ENCODE results near the gene EIF3C. TPM values are rescaled to one million over a fixed set of nuclear protein-coding genes. Genes with fewer than 3 reads are reported as not detected.
"Not testable (repeated sequence)": the region's sequence is repeated elsewhere in the genome, so short reads cannot be mapped to it uniquely, and the experiment has no call there.

The EIF3C gene
- total RNA-seq, 1 experiment from 2014 or later, result 680 TPM

DNA sequence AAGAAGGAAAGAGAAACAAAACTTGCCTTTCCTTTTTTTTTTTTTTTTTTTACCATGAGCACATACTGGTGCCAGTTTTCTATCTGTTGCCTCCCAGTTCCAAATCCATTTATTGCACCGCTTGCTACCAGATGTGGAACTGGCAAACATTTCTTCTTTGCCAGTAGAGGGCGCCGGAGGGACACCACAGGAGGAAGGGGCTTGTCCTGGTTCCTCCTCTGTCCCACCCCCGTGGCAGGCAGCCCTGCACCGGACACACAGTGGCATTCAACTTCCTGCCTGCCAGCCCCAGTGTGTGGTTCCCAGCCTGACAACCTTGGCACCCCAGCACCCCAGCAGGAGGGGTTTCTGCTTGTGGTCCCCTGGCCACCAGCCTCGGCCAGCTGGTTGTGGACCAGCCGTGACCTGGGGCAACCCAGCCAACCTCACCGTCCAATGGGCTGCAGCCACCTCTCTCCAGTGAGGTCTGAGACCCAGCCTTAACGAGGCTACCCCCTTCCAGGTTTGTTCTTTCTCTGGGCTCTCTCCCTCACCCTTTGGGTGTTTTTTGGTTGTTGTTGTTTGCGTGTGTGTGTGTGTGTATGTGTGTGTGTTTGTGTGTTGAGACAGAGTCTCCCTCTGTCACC is 22.8 kb upstream of the EIF3C start:
- H3K9ac ChIP-seq (ENCODE audit: low read length); H3K27ac ChIP-seq (ENCODE audit: low read depth, low read length); H3K9me3 ChIP-seq (ENCODE audit: control insufficient read depth in 1 of 2, insufficient read depth in 1 of 2, low read depth in 1 of 2, low read length in 2 of 2); H2AFZ ChIP-seq (ENCODE audit: low read depth, low read length, poor library complexity, severe bottlenecking); H3K27me3 ChIP-seq (ENCODE audit: insufficient read depth, low read length); CTCF ChIA-PET; H3K4me2 ChIP-seq (ENCODE audit: low read length); H3K36me3 ChIP-seq (ENCODE audit: control insufficient read depth in 1 of 2, insufficient read depth in 2 of 2, low read length in 2 of 2); H3K4me3 ChIP-seq (replicated peaks in 1 of 2; ENCODE audit: low read depth in 1 of 2, low read length in 2 of 2); H4K20me1 ChIP-seq (ENCODE audit: insufficient read depth); POLR2A ChIA-PET; intact Hi-C loops (cut with micrococcal nuclease); H3K9me2 ChIP-seq (ENCODE audit: insufficient read depth); DNase-seq (ENCODE audit: low read depth, low spot score); H3K4me1 ChIP-seq (ENCODE audit: control insufficient read depth in 1 of 2, insufficient read depth in 2 of 2, low read length in 2 of 2); BruUV-seq (replicated peaks); H3K79me2 ChIP-seq (ENCODE audit: insufficient read depth, low read length); RAD21 ChIA-PET (ENCODE audit: low non-redundant PET in 1 of 2, low total read pairs in 2 of 2, uncharacterized antibody in 2 of 2, unreplicated experiment in 2 of 2): not testable (repeated sequence)
- ATAC-seq, result peak; percentile 90

DNA sequence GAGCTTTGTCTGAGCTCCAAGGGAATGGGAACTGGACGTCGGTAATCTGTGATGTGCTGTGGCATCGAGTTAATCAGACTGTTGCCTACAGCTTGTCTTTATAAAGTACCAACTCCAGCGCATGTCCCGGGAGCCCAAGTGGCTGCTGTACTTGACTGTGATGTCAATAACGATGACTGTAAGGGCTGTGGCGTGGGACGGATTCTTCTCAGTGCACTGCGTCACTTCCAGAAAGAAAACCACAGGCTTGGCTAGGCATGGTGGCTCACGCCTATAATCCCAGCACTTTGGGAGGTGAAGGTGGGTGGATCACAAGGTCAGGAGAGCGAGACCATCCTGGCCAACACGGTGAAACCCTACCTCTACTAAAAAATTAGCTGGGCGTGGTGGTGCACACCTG is 21.8 kb upstream of the EIF3C start:
- H3K9me3 ChIP-seq (ENCODE audit: control insufficient read depth in 1 of 2, insufficient read depth in 1 of 2, low read depth in 1 of 2, low read length in 2 of 2); H3K79me2 ChIP-seq (ENCODE audit: insufficient read depth, low read length); H3K9ac ChIP-seq (ENCODE audit: low read length); ATAC-seq; H3K4me3 ChIP-seq (replicated peaks in 1 of 2; ENCODE audit: low read depth in 1 of 2, low read length in 2 of 2); H3K27me3 ChIP-seq (ENCODE audit: insufficient read depth, low read length); H3K36me3 ChIP-seq (ENCODE audit: control insufficient read depth in 1 of 2, insufficient read depth in 2 of 2, low read length in 2 of 2); RAD21 ChIA-PET (ENCODE audit: low non-redundant PET in 1 of 2, low total read pairs in 2 of 2, uncharacterized antibody in 2 of 2, unreplicated experiment in 2 of 2); H3K4me1 ChIP-seq (ENCODE audit: control insufficient read depth in 1 of 2, insufficient read depth in 2 of 2, low read length in 2 of 2); intact Hi-C loops (cut with micrococcal nuclease); H3K27ac ChIP-seq (ENCODE audit: low read depth, low read length); H3K4me2 ChIP-seq (ENCODE audit: low read length); CTCF ChIA-PET; H4K20me1 ChIP-seq (ENCODE audit: insufficient read depth); H3K9me2 ChIP-seq (ENCODE audit: insufficient read depth); POLR2A ChIA-PET; H2AFZ ChIP-seq (ENCODE audit: low read depth, low read length, poor library complexity, severe bottlenecking); DNase-seq (ENCODE audit: low read depth, low spot score): not testable (repeated sequence)
- BruUV-seq (replicated peaks), result TSS peak; percentile 80

DNA sequence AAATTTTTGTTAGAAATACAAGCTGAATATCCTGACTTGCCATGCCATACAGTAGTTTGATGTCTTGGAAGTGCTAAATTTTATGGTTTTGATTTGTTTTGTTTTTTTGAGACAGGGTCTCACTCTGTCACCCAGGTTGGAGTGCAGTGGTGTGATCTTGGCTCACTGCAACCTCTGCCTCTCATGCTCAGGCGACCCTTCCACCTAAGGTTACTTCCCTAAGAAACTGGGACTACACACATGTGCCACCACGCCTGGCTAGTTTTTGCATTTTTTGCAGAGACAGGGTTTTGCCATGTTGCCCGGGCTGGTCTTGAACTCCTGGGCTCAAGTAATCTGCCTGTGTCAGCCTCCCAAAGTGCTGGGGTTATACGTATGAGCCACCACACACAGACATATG is 19.5 kb upstream of the EIF3C start:
- H3K4me3 ChIP-seq (replicated peaks in 1 of 2; ENCODE audit: low read depth in 1 of 2, low read length in 2 of 2); H3K27ac ChIP-seq (ENCODE audit: low read depth, low read length); H3K9me2 ChIP-seq (ENCODE audit: insufficient read depth); H4K20me1 ChIP-seq (ENCODE audit: insufficient read depth); BruUV-seq (replicated peaks); ATAC-seq; DNase-seq (ENCODE audit: low read depth, low spot score); H3K36me3 ChIP-seq (ENCODE audit: control insufficient read depth in 1 of 2, insufficient read depth in 2 of 2, low read length in 2 of 2); H3K9ac ChIP-seq (ENCODE audit: low read length); RAD21 ChIA-PET (ENCODE audit: low non-redundant PET in 1 of 2, low total read pairs in 2 of 2, uncharacterized antibody in 2 of 2, unreplicated experiment in 2 of 2); CTCF ChIA-PET; H3K9me3 ChIP-seq (ENCODE audit: control insufficient read depth in 1 of 2, insufficient read depth in 1 of 2, low read depth in 1 of 2, low read length in 2 of 2); H3K4me1 ChIP-seq (ENCODE audit: control insufficient read depth in 1 of 2, insufficient read depth in 2 of 2, low read length in 2 of 2); H3K27me3 ChIP-seq (ENCODE audit: insufficient read depth, low read length); H2AFZ ChIP-seq (ENCODE audit: low read depth, low read length, poor library complexity, severe bottlenecking); H3K4me2 ChIP-seq (ENCODE audit: low read length); intact Hi-C loops (cut with micrococcal nuclease); H3K79me2 ChIP-seq (ENCODE audit: insufficient read depth, low read length); POLR2A ChIA-PET: not testable (repeated sequence)

DNA sequence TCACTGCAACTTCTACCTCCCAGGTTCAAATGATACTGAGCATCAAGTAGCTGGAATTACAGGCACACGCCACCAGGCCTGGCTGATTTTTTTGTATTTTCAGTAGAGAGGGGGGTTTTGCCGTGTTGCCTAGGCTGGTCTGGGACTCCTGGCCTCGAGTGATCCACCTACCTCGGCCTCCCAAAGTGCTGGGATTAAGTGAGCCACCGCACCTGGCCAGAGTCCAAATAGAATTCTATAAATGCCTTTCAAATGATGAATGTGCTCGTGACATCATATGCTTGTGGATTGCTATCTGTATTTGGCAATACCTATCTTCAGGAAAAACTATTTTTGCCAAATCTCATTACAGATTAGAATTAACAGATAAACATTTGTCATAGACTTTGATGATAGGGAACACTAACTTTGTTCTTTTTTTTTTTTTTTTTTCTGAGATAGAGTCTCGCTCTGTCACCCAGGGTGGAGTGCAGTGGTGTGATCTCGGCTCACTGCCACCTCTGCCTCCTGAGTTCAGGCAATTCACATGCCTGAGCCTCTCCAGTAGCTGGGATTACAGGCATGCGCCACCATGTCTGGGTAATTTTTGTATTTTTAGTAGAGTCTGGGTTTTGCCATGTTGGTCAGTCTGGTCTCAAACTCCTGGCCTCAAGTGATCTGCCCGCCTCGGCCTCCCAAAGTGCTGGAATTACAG is 17.9 kb upstream of the EIF3C start:
- ATAC-seq, result peak; percentile 76
- H3K4me1 ChIP-seq (ENCODE audit: control insufficient read depth in 1 of 2, insufficient read depth in 2 of 2, low read length in 2 of 2); H2AFZ ChIP-seq (ENCODE audit: low read depth, low read length, poor library complexity, severe bottlenecking); H3K4me2 ChIP-seq (ENCODE audit: low read length); H4K20me1 ChIP-seq (ENCODE audit: insufficient read depth); H3K4me3 ChIP-seq (replicated peaks in 1 of 2; ENCODE audit: low read depth in 1 of 2, low read length in 2 of 2); H3K79me2 ChIP-seq (ENCODE audit: insufficient read depth, low read length); H3K27me3 ChIP-seq (ENCODE audit: insufficient read depth, low read length); intact Hi-C loops (cut with micrococcal nuclease); CTCF ChIA-PET; BruUV-seq (replicated peaks); H3K9me3 ChIP-seq (ENCODE audit: control insufficient read depth in 1 of 2, insufficient read depth in 1 of 2, low read depth in 1 of 2, low read length in 2 of 2); H3K9ac ChIP-seq (ENCODE audit: low read length); POLR2A ChIA-PET; RAD21 ChIA-PET (ENCODE audit: low non-redundant PET in 1 of 2, low total read pairs in 2 of 2, uncharacterized antibody in 2 of 2, unreplicated experiment in 2 of 2); DNase-seq (ENCODE audit: low read depth, low spot score); H3K9me2 ChIP-seq (ENCODE audit: insufficient read depth); H3K36me3 ChIP-seq (ENCODE audit: control insufficient read depth in 1 of 2, insufficient read depth in 2 of 2, low read length in 2 of 2); H3K27ac ChIP-seq (ENCODE audit: low read depth, low read length): not testable (repeated sequence)

All from HCT116 (cell line).